HEK293 (cell line): ENCODE measurements around the gene CAV1.

ENCODE experiments used
- CTCF ChIA-PET: fragments of 350-600 bp; formaldehyde crosslinking; extraction: SDS; loops from one replicate; lab custom pipeline; 2021; ENCODE audit warnings: antibody characterized with exemption; lab: Yijun Ruan, JAX
- POLR2A ChIA-PET: fragments of 300-600 bp; formaldehyde crosslinking; extraction: SDS; loops from one replicate; lab custom pipeline; 2020; ENCODE audit warnings: antibody characterized with exemption, inconsistent platforms; lab: Yijun Ruan, JAX
- H3K27ac ChIP-seq: fragments of 200-500 bp; sonication (Bioruptor generic); 2 replicates; pipeline ENCODE4 v1.5.1; 2014; ENCODE audit warnings: low read depth, low read length, control low read depth, inconsistent platforms; ENCODE audit errors: extremely low read depth
- H3K36me3 ChIP-seq, 2 experiments: fragments of 200-500 bp in 1 of 2; sonication (Bioruptor generic) in 1 of 2; 1 replicate in 1 of 2; 2 replicates in 1 of 2; pipeline ENCODE4 v1.5.1; 2014 to 2017; ENCODE audit warnings: inconsistent platforms in 2 of 2, low read length in 2 of 2; ENCODE audit not compliant: control insufficient read depth in 2 of 2, insufficient read depth in 1 of 2
- H3K4me1 ChIP-seq: fragments of 200-500 bp; sonication (Bioruptor generic); 2 replicates; pipeline ENCODE4 v1.5.1; 2014; ENCODE audit warnings: mild to moderate bottlenecking, low read length, inconsistent platforms; ENCODE audit not compliant: control insufficient read depth, insufficient read depth
- H3K4me3 ChIP-seq: 2 replicates; pipeline ENCODE4 v1.5.1; 2011; ENCODE audit warnings: low read depth, mild to moderate bottlenecking, control low read depth, low read length, moderate library complexity
- H3K9me3 ChIP-seq: fragments of 200-500 bp; sonication (Bioruptor generic); 2 replicates; pipeline ENCODE4 v1.5.1; 2014; ENCODE audit warnings: low read depth, low read length, inconsistent platforms; ENCODE audit not compliant: control insufficient read depth, insufficient read depth
- EGR2 ChIP-seq: fragments of 450-650 bp; formaldehyde crosslinking; IDR thresholded peaks from 2 replicates; pipeline ENCODE4 v1.5.1; 2016; ENCODE audit warnings: low read depth, missing biosample characterization, missing genetic modification characterization
- GLI2 ChIP-seq: fragments of 450-650 bp; formaldehyde crosslinking; IDR thresholded peaks from 2 replicates; pipeline ENCODE4; 2017; ENCODE audit warnings: missing biosample characterization, missing genetic modification characterization, low read depth, borderline replicate concordance
- KLF10 ChIP-seq: fragments of 450-650 bp; IDR thresholded peaks from 2 replicates; pipeline ENCODE4 v1.5.1; 2018; ENCODE audit warnings: missing biosample characterization, mild to moderate bottlenecking, missing genetic modification characterization
- PRDM6 ChIP-seq: fragments of 450-650 bp; formaldehyde crosslinking; IDR thresholded peaks from 2 replicates; pipeline ENCODE4 v1.5.1; 2017; ENCODE audit warnings: missing biosample characterization, missing genetic modification characterization
- ZBTB17 ChIP-seq: fragments of 450-650 bp; formaldehyde crosslinking; IDR thresholded peaks from 2 replicates; pipeline ENCODE4 v1.5.1; 2016; ENCODE audit warnings: missing biosample characterization, missing genetic modification characterization
- ZEB2 ChIP-seq: fragments of 450-650 bp; formaldehyde crosslinking; IDR thresholded peaks from 2 replicates; pipeline ENCODE4 v1.5.1; 2016; ENCODE audit warnings: missing biosample characterization, missing genetic modification characterization
- ZFP3 ChIP-seq: fragments of 450-650 bp; formaldehyde crosslinking; IDR thresholded peaks from 2 replicates; pipeline ENCODE4 v1.5.1; 2016; ENCODE audit warnings: low read depth, missing biosample characterization, missing genetic modification characterization
- ZNF121 ChIP-seq: fragments of 450-650 bp; formaldehyde crosslinking; IDR thresholded peaks from 2 replicates; pipeline ENCODE4 v1.5.1; 2016; ENCODE audit warnings: missing biosample characterization, missing genetic modification characterization
- ZNF202 ChIP-seq: fragments of 450-650 bp; formaldehyde crosslinking; IDR thresholded peaks from 2 replicates; pipeline ENCODE4 v1.5.1; 2016; ENCODE audit warnings: missing biosample characterization, missing genetic modification characterization, borderline replicate concordance
- ZNF266 ChIP-seq: fragments of 450-650 bp; formaldehyde crosslinking; IDR thresholded peaks from 2 replicates; pipeline ENCODE4 v1.5.1; 2016; ENCODE audit warnings: missing biosample characterization, missing genetic modification characterization, low read depth
- ZNF560 ChIP-seq: fragments of 450-650 bp; formaldehyde crosslinking; IDR thresholded peaks from 2 replicates; pipeline ENCODE4 v1.5.1; 2017; ENCODE audit warnings: missing biosample characterization, missing genetic modification characterization, borderline replicate concordance
- ZNF623 ChIP-seq: fragments of 450-650 bp; formaldehyde crosslinking; IDR thresholded peaks from 2 replicates; pipeline ENCODE4 v1.5.1; 2016; ENCODE audit warnings: missing biosample characterization, missing genetic modification characterization
- ZNF639 ChIP-seq: fragments of 450-650 bp; formaldehyde crosslinking; IDR thresholded peaks from 2 replicates; pipeline ENCODE4 v1.5.1; 2016; ENCODE audit warnings: missing biosample characterization, missing genetic modification characterization
- TF ChIP-seq, protein P1 (sequence below): sonication (generic); formaldehyde crosslinking; IDR thresholded peaks from 2 replicates; pipeline ENCODE4 v1.8.1; 2022; ENCODE audit warnings: mild to moderate bottlenecking, moderate library complexity, missing genetic modification reagents
- TF ChIP-seq, protein P2 (sequence below): fragments of 450-650 bp; formaldehyde crosslinking; IDR thresholded peaks from 2 replicates; pipeline ENCODE4 v1.5.1; 2017; ENCODE audit warnings: missing biosample characterization, missing genetic modification characterization

Gene CAV1

DNA sequence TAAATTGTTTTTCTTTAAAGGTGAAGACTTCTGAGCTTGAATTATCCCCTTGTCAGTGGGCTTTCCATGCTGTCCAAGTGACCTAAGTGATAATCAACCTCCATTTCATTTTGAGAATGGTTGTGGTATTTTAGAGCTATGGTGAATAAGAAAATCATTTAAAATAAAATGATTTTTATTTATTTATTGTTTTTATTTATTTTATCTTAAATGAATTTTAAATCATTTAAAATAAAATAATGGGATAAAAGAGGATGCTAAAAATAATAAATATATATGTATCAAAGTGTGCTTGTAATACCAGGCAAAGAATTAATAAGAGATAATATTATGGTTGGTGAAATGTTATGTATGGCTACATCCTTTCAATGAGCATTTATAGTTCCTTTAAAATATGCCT lies 24.5 kb downstream of the CAV1 start:
- H3K9me3 ChIP-seq, result no peaks in the 10 kb centered on the region
- H3K4me3 ChIP-seq, result no peak overlapping the region
- ChIA-PET POLR2A (no interaction called here), CTCF (interaction anchor here (0.6 kb wide), 1 partner anchor 260 kb away, joined by 3 read pairs; no protein-coding TSS in a partner anchor)
- no peaks in the 10 kb centered on the region for H3K36me3 ChIP-seq
- H3K27ac ChIP-seq, result no peak overlapping the region
- H3K4me1 ChIP-seq, result peaks cover 5% of the 10 kb centered on the region; the same call in 1 of the 2 replicates
- TF ChIP-seq, protein P1, sequence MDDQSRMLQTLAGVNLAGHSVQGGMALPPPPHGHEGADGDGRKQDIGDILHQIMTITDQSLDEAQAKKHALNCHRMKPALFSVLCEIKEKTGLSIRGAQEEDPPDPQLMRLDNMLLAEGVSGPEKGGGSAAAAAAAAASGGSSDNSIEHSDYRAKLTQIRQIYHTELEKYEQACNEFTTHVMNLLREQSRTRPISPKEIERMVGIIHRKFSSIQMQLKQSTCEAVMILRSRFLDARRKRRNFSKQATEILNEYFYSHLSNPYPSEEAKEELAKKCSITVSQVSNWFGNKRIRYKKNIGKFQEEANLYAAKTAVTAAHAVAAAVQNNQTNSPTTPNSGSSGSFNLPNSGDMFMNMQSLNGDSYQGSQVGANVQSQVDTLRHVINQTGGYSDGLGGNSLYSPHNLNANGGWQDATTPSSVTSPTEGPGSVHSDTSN (CRISPR knock-in tag), result no peak
- no peak for TF ChIP-seq KLF10 (tag by site-specific recombination)
- TF ChIP-seq EGR2 (tag by site-specific recombination), result no peak
- no peak for TF ChIP-seq ZBTB17
- TF ChIP-seq ZFP3 (tag by site-specific recombination), result no peak
- TF ChIP-seq ZNF639 (tag by site-specific recombination), result no peak
- no peak for TF ChIP-seq ZNF202 (tag by site-specific recombination)
- TF ChIP-seq ZNF560 (tag by site-specific recombination), result no peak
- TF ChIP-seq, protein P2, sequence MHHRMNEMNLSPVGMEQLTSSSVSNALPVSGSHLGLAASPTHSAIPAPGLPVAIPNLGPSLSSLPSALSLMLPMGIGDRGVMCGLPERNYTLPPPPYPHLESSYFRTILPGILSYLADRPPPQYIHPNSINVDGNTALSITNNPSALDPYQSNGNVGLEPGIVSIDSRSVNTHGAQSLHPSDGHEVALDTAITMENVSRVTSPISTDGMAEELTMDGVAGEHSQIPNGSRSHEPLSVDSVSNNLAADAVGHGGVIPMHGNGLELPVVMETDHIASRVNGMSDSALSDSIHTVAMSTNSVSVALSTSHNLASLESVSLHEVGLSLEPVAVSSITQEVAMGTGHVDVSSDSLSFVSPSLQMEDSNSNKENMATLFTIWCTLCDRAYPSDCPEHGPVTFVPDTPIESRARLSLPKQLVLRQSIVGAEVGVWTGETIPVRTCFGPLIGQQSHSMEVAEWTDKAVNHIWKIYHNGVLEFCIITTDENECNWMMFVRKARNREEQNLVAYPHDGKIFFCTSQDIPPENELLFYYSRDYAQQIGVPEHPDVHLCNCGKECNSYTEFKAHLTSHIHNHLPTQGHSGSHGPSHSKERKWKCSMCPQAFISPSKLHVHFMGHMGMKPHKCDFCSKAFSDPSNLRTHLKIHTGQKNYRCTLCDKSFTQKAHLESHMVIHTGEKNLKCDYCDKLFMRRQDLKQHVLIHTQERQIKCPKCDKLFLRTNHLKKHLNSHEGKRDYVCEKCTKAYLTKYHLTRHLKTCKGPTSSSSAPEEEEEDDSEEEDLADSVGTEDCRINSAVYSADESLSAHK (tag by site-specific recombination), result no peak
- TF ChIP-seq ZNF266 (tag by site-specific recombination), result no peak
- no peak for TF ChIP-seq ZNF121 (tag by site-specific recombination)

GRCh38 chr7:116551692-116552091 lies 26.9 kb downstream of the CAV1 start:
- CTCF ChIA-PET, result no interaction called here
- POLR2A ChIA-PET, result no interaction called here

GRCh38 chr7:116552602-116553001 lies 27.8 kb downstream of the CAV1 start:
- H3K4me1 ChIP-seq, result no peaks in the 10 kb centered on the region
- no peak for TF ChIP-seq ZNF623 (tag by site-specific recombination)
- TF ChIP-seq ZNF639 (tag by site-specific recombination), result no peak
- TF ChIP-seq, all 188 proteins: peak for 0
- Histone ChIP-seq H3K9me3 (no peaks in the 10 kb centered on the region), H3K4me3 (no peak overlapping the region), H3K27ac (no peak overlapping the region), H3K36me3 (no peaks in the 10 kb centered on the region)
- CTCF ChIA-PET, result no interaction called here
- POLR2A ChIA-PET, result no interaction called here

More at GRCh38 chr7:116551692-116552091, 26.9 kb downstream of the CAV1 start:
- Histone ChIP-seq H3K9me3 (no peaks in the 10 kb centered on the region), H3K27ac (no peak overlapping the region), H3K4me3 (no peak overlapping the region), H3K4me1 (peaks cover 5% of the 10 kb centered on the region; the same call in 1 of the 2 replicates), H3K36me3 (no peaks in the 10 kb centered on the region)
- TF ChIP-seq GLI2 (tag by site-specific recombination) (no peak), PRDM6 (tag by site-specific recombination) (no peak), ZEB2 (tag by site-specific recombination) (no peak)
